ENCODE data around the gene PAPSS2.

The PAPSS2 gene

GRCh38 chr10:87760195-87760905, 100.7 kb downstream of the PAPSS2 start:
- no peak overlapping the region for H3K4me3 Mint-ChIP-seq
- H3K9me3 Mint-ChIP-seq: no peaks in the 10 kb centered on the region
- peaks cover 30% of the 10 kb centered on the region for H3K36me3 Mint-ChIP-seq (ENCODE audit: low read depth)
- H3K4me1 Mint-ChIP-seq: no peaks in the 10 kb centered on the region
- no peak for TF ChIP-seq CTCF (IDR thresholded peaks at IDR 0.05; ENCODE audit: unreplicated experiment in 3 of 3)
- no peak overlapping the region for H3K27ac Mint-ChIP-seq
- H3K27me3 Mint-ChIP-seq (ENCODE audit: low read depth): no peaks in the 10 kb centered on the region

GRCh38 chr10:87761153-87761552, 101.5 kb downstream of the PAPSS2 start:
- Mint-ChIP-seq H3K36me3 (ENCODE audit: low read depth) (peaks cover 32% of the 10 kb centered on the region), H3K27ac (no peak overlapping the region), H3K9me3 (no peaks in the 10 kb centered on the region), H3K27me3 (ENCODE audit: low read depth) (no peaks in the 10 kb centered on the region), H3K4me1 (no peaks in the 10 kb centered on the region), H3K4me3 (no peak overlapping the region)
- TF ChIP-seq CTCF (IDR thresholded peaks at IDR 0.05; ENCODE audit: unreplicated experiment in 3 of 3): no peak

- no peaks in the 10 kb centered on the region for H3K27me3 Mint-ChIP-seq (ENCODE audit: low read depth)
- no peaks in the 10 kb centered on the region for H3K9me3 Mint-ChIP-seq
These were observed 102.2 kb downstream of the PAPSS2 start for GRCh38 chr10:87761892-87762291.

DNA sequence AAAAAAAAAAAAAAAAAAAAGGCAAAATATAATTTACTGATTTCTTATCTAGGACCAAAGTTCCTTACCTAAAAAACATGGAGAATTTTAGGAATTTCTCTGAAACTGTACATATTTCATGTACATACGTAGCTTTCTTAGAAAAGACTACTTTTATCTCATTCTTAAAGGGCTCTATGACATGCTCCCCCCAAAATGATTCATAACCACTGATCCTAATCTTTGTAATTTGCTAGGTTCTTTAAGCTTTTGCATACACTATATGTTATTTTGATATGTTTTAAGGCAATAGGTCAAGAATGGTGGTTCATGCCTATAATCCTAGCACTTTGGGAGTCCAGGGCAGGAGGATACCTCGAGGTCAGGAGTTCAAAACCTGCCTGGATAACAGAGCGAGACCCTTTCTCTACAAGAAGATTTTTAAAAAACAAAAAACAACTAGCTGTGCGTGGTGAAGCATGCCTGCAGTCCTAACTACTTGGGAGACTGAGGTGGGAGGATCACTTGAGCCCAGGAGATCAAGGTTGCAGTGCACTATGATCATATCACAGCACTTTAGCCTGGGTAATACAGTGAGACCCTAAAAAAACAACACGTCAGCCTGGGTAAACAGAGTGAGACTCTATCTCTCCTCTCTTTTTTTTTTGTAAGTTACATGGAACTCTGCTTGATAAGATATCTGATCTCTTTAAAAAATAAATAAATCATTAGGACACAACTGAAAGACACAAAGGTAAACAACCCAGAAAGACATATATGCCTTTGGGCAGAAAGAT, 103.6 kb downstream of the PAPSS2 start:
- H3K4me3 Mint-ChIP-seq: no peak overlapping the region
- no peaks in the 10 kb centered on the region for H3K9me3 Mint-ChIP-seq
- H3K36me3 Mint-ChIP-seq (ENCODE audit: low read depth): peaks cover 46% of the 10 kb centered on the region
- H3K4me1 Mint-ChIP-seq: no peaks in the 10 kb centered on the region
- TF ChIP-seq CTCF (IDR thresholded peaks at IDR 0.05; ENCODE audit: unreplicated experiment in 3 of 3): no peak
- H3K27ac Mint-ChIP-seq: no peak overlapping the region
- no peaks in the 10 kb centered on the region for H3K27me3 Mint-ChIP-seq (ENCODE audit: low read depth)

More at GRCh38 chr10:87761892-87762291, 102.2 kb downstream of the PAPSS2 start:
- H3K36me3 Mint-ChIP-seq (ENCODE audit: low read depth): peaks cover 33% of the 10 kb centered on the region
- no peak overlapping the region for H3K27ac Mint-ChIP-seq
- no peak for TF ChIP-seq CTCF (IDR thresholded peaks at IDR 0.05; ENCODE audit: unreplicated experiment in 3 of 3)
- no peaks in the 10 kb centered on the region for H3K4me1 Mint-ChIP-seq
- no peak overlapping the region for H3K4me3 Mint-ChIP-seq

GRCh38 chr10:87764072-87764934, 104.6 kb downstream of the PAPSS2 start:
- peaks cover 50% of the 10 kb centered on the region for H3K36me3 Mint-ChIP-seq (ENCODE audit: low read depth)
- H3K27me3 Mint-ChIP-seq (ENCODE audit: low read depth): no peaks in the 10 kb centered on the region
- TF ChIP-seq CTCF (IDR thresholded peaks at IDR 0.05; ENCODE audit: unreplicated experiment in 3 of 3): no peak
- no peak overlapping the region for H3K4me3 Mint-ChIP-seq
- H3K9me3 Mint-ChIP-seq: no peaks in the 10 kb centered on the region
- no peaks in the 10 kb centered on the region for H3K4me1 Mint-ChIP-seq
- no peak overlapping the region for H3K27ac Mint-ChIP-seq
